Subcutaneous abdominal adipose tissue (tissue), 5 donors: ENCODE results near the gene XYLB.

Experiments
- H3K27ac ChIP-seq: one replicate; pipeline ENCODE4 v1.7.0; 2013; ENCODE audit warnings: low read depth, mild to moderate bottlenecking, inconsistent platforms, low read length, moderate library complexity
- H3K27me3 ChIP-seq, 5 donors: one replicate each; pipeline ENCODE4 v1.7.0; 2013; ENCODE audit warnings: low read length in 5 of 5, inconsistent platforms in 1 of 5; ENCODE audit not compliant: control insufficient read depth in 5 of 5, insufficient read depth in 4 of 5
- H3K36me3 ChIP-seq, 5 donors: one replicate each; pipeline ENCODE4 v1.7.0; 2013; ENCODE audit warnings: low read length in 5 of 5; ENCODE audit not compliant: control insufficient read depth in 5 of 5, insufficient read depth in 5 of 5
- H3K4me1 ChIP-seq, 5 donors: one replicate each; pipeline ENCODE4 v1.7.0; 2013; ENCODE audit warnings: low read length in 5 of 5, mild to moderate bottlenecking in 3 of 5, moderate library complexity in 1 of 5; ENCODE audit not compliant: control insufficient read depth in 5 of 5, insufficient read depth in 5 of 5
- H3K4me3 ChIP-seq, 5 donors: one replicate each; pipeline ENCODE4 v1.7.0; 2013; ENCODE audit warnings: low read length in 5 of 5, low read depth in 1 of 5
- H3K9ac ChIP-seq, 5 donors: one replicate each; pipeline ENCODE4 v1.7.0; 2013; ENCODE audit warnings: low read length in 5 of 5, mild to moderate bottlenecking in 4 of 5, moderate library complexity in 3 of 5
- H3K9me3 ChIP-seq, 5 donors: one replicate each; pipeline ENCODE4 v1.7.0; 2013; ENCODE audit warnings: low read length in 5 of 5; ENCODE audit not compliant: control insufficient read depth in 5 of 5
- donor health status: healthy.
- donor health status: healthy.
- donor health status: healthy.
- donor health status: healthy.
- donor health status: healthy.

The XYLB gene

GRCh38 chr3:38323060-38323459 lies 23.5 kb upstream of the XYLB start:
- Histone ChIP-seq H3K27ac (no peak overlapping the region), H3K9me3 (peaks cover 0 to 10% (median 6%) of the 10 kb centered on the region in 5 donors), H3K27me3 (peaks cover 0 to 7% (median 0%) of the 10 kb centered on the region in 5 donors), H3K9ac (no peak overlapping the region), H3K4me1 (no peaks in the 10 kb centered on the region), H3K36me3 (no peaks in the 10 kb centered on the region), H3K4me3 (no peak overlapping the region)

GRCh38 chr3:38325256-38325655 lies 21.3 kb upstream of the XYLB start:
- Histone ChIP-seq H3K27ac (no peak overlapping the region), H3K9ac (no peak overlapping the region), H3K4me3 (no peak overlapping the region), H3K36me3 (no peaks in the 10 kb centered on the region), H3K9me3 (peaks cover 0 to 10% (median 6%) of the 10 kb centered on the region in 5 donors), H3K27me3 (peaks cover 0 to 7% (median 0%) of the 10 kb centered on the region in 5 donors), H3K4me1 (no peaks in the 10 kb centered on the region)

GRCh38 chr3:38327335-38328009 lies 19.1 kb upstream of the XYLB start:
- Histone ChIP-seq H3K9me3 (peaks cover 0 to 7% (median 6%) of the 10 kb centered on the region in 5 donors), H3K4me3 (no peak overlapping the region), H3K9ac (no peak overlapping the region), H3K27ac (no peak overlapping the region), H3K4me1 (no peaks in the 10 kb centered on the region), H3K36me3 (no peaks in the 10 kb centered on the region), H3K27me3 (peaks cover 0 to 7% (median 0%) of the 10 kb centered on the region in 5 donors)

- Histone ChIP-seq H3K27me3 (peaks cover 0 to 3% (median 0%) of the 10 kb centered on the region in 5 donors), H3K36me3 (no peaks in the 10 kb centered on the region), H3K4me3 (no peak overlapping the region)
Measured at GRCh38 chr3:38331257-38332022, 15.1 kb upstream of the XYLB start.

GRCh38 chr3:38332201-38332600 lies 14.4 kb upstream of the XYLB start:
- no peak overlapping the region for H3K4me3 ChIP-seq
- H3K27ac ChIP-seq, result no peak overlapping the region
- no peaks in the 10 kb centered on the region for H3K4me1 ChIP-seq
- H3K9ac ChIP-seq, result no peak overlapping the region
- H3K36me3 ChIP-seq, result no peaks in the 10 kb centered on the region
- H3K27me3 ChIP-seq, result no peaks in the 10 kb centered on the region
- H3K9me3 ChIP-seq, result peaks cover 0 to 4% (median 3%) of the 10 kb centered on the region in 5 donors

More at GRCh38 chr3:38331257-38332022, 15.1 kb upstream of the XYLB start:
- Histone ChIP-seq H3K9ac (no peak overlapping the region), H3K4me1 (no peaks in the 10 kb centered on the region), H3K27ac (no peak overlapping the region), H3K9me3 (peaks cover 0 to 7% (median 6%) of the 10 kb centered on the region in 5 donors)

- H3K36me3 ChIP-seq, result no peaks in the 10 kb centered on the region
- no peak overlapping the region for H3K4me3 ChIP-seq
- H3K9ac ChIP-seq, result no peak overlapping the region
- no peaks in the 10 kb centered on the region for H3K9me3 ChIP-seq
- H3K27me3 ChIP-seq, result no peaks in the 10 kb centered on the region
- H3K4me1 ChIP-seq, result no peaks in the 10 kb centered on the region
- no peak overlapping the region for H3K27ac ChIP-seq
Measured at GRCh38 chr3:38334142-38335055, 12.2 kb upstream of the XYLB start.

GRCh38 chr3:38335263-38335662 lies 11.3 kb upstream of the XYLB start:
- Histone ChIP-seq H3K4me1 (no peaks in the 10 kb centered on the region), H3K27me3 (no peaks in the 10 kb centered on the region), H3K27ac (no peak overlapping the region), H3K36me3 (no peaks in the 10 kb centered on the region), H3K4me3 (no peak overlapping the region), H3K9me3 (no peaks in the 10 kb centered on the region), H3K9ac (no peak overlapping the region)

GRCh38 chr3:38337703-38338102 lies 8.9 kb upstream of the XYLB start:
- H3K36me3 ChIP-seq, result no peaks in the 10 kb centered on the region
- H3K9ac ChIP-seq, result no peak overlapping the region
- peaks cover 0 to 3% (median 0%) of the 10 kb centered on the region in 5 donors for H3K9me3 ChIP-seq
- H3K4me3 ChIP-seq, result no peak overlapping the region
- no peak overlapping the region for H3K27ac ChIP-seq
- no peaks in the 10 kb centered on the region for H3K4me1 ChIP-seq
- no peaks in the 10 kb centered on the region for H3K27me3 ChIP-seq

GRCh38 chr3:38343797-38344594 lies 2.6 kb upstream of the XYLB start:
- no peaks in the 10 kb centered on the region for H3K27me3 ChIP-seq
- no peak overlapping the region for H3K9ac ChIP-seq
- peaks cover 0 to 5% (median 0%) of the 10 kb centered on the region in 5 donors for H3K9me3 ChIP-seq
- peaks cover 3 to 21% (median 15%) of the 10 kb centered on the region in 5 donors for H3K4me1 ChIP-seq
- no peaks in the 10 kb centered on the region for H3K36me3 ChIP-seq
- no peak overlapping the region for H3K4me3 ChIP-seq
- no peak overlapping the region for H3K27ac ChIP-seq
